Measurements from ENCODE around the gene LRIG1.
A peak's percentile ranks its signal among the peaks of the same experiment; 100 is the strongest.

The LRIG1 gene

GRCh38 chr3:66500576-66501482 is at the start of gene LRIG1:
TSS of gene LRIG1 (minus strand) at chr3:66501022. CDS start at chr3:66500407, 615 bp downstream.
- Histone ChIP-seq H3K4me3 (ENCODE audit: low read depth in 1 of 2, low read length in 1 of 2) (peak within 1 kb of the TSS; percentile 78 to 87), H3K9me3 (no peaks in the 10 kb centered on the region), H3K36me3 (no peaks in the 10 kb centered on the region), H3K27ac (peak within 1 kb of the TSS; percentile 84), H3K27me3 (no peaks in the 10 kb centered on the region), H3K4me1 (ENCODE audit: control insufficient read depth in 1 of 2, insufficient read depth in 1 of 2, low read depth in 1 of 2, low read length in 1 of 2) (peaks cover 37 to 44% of the 10 kb centered on the region in 2 experiments)
- TF ChIP-seq CTCF (IDR thresholded peaks at IDR 0.05), result peak; percentile 92

- Histone ChIP-seq H3K27ac (no peak overlapping the region), H3K36me3 (no peaks in the 10 kb centered on the region), H3K27me3 (no peaks in the 10 kb centered on the region), H3K4me3 (ENCODE audit: low read depth in 1 of 2, low read length in 1 of 2) (no peak overlapping the region), H3K4me1 (ENCODE audit: control insufficient read depth in 1 of 2, insufficient read depth in 1 of 2, low read depth in 1 of 2, low read length in 1 of 2) (no peaks in the 10 kb centered on the region), H3K9me3 (no peaks in the 10 kb centered on the region)
- TF ChIP-seq CTCF (IDR thresholded peaks at IDR 0.05), result no peak
Observed at GRCh38 chr3:66544619-66545429, 44.0 kb upstream of the LRIG1 start.

GRCh38 chr3:66542153-66542552 is 41.3 kb upstream of the LRIG1 start:
- no peak overlapping the region for H3K4me3 ChIP-seq (ENCODE audit: low read depth in 1 of 2, low read length in 1 of 2)
- no peaks in the 10 kb centered on the region for H3K4me1 ChIP-seq (ENCODE audit: control insufficient read depth in 1 of 2, insufficient read depth in 1 of 2, low read depth in 1 of 2, low read length in 1 of 2)
- TF ChIP-seq CTCF (IDR thresholded peaks at IDR 0.05), result no peak
- no peaks in the 10 kb centered on the region for H3K36me3 ChIP-seq
- no peaks in the 10 kb centered on the region for H3K9me3 ChIP-seq
- no peak overlapping the region for H3K27ac ChIP-seq
- H3K27me3 ChIP-seq, result no peaks in the 10 kb centered on the region

GRCh38 chr3:66539466-66539989 is 38.7 kb upstream of the LRIG1 start:
- Histone ChIP-seq H3K27ac (no peak overlapping the region), H3K4me1 (ENCODE audit: control insufficient read depth in 1 of 2, insufficient read depth in 1 of 2, low read depth in 1 of 2, low read length in 1 of 2) (no peaks in the 10 kb centered on the region), H3K9me3 (no peaks in the 10 kb centered on the region), H3K4me3 (ENCODE audit: low read depth in 1 of 2, low read length in 1 of 2) (no peak overlapping the region), H3K36me3 (no peaks in the 10 kb centered on the region), H3K27me3 (no peaks in the 10 kb centered on the region)
- no peak for TF ChIP-seq CTCF (IDR thresholded peaks at IDR 0.05)

GRCh38 chr3:66538390-66538789 is 37.6 kb upstream of the LRIG1 start:
- TF ChIP-seq CTCF (IDR thresholded peaks at IDR 0.05), result no peak
- Histone ChIP-seq H3K4me3 (ENCODE audit: low read depth in 1 of 2, low read length in 1 of 2) (no peak overlapping the region), H3K27ac (no peak overlapping the region)

More at GRCh38 chr3:66538390-66538789, 37.6 kb upstream of the LRIG1 start:
- Histone ChIP-seq H3K4me1 (ENCODE audit: control insufficient read depth in 1 of 2, insufficient read depth in 1 of 2, low read depth in 1 of 2, low read length in 1 of 2) (no peaks in the 10 kb centered on the region), H3K27me3 (no peaks in the 10 kb centered on the region), H3K36me3 (no peaks in the 10 kb centered on the region), H3K9me3 (no peaks in the 10 kb centered on the region)

Measured in neutrophil (primary cell).